Heart right ventricle (tissue), 16 donors: ENCODE measurements around the gene DCHS1. TPM values are rescaled to one million over a fixed set of nuclear protein-coding genes. Genes with fewer than 3 reads are reported as not detected.

Experiments used
- ATAC-seq, 8 donors: fragments of 200-7000 bp; cut with Tn5 transposase; one replicate each; pipeline ENCODE4 v1.9.1; 2020; ENCODE audit warnings: mild to moderate bottlenecking in 8 of 8, moderate library complexity in 8 of 8, moderate number of reproducible peaks in 1 of 8
- DNase-seq, 2 donors: peaks; one replicate each; pipeline ENCODE4 v3.0.0-alpha.2; 2020
- H3K27ac ChIP-seq, 10 donors: fragments of 200-600 bp; sonication (generic) in 2 of 10; one replicate each; pipeline versions ENCODE4 v1.5.0 to v1.8.0; 2020 to 2022; ENCODE audit warnings: mild to moderate bottlenecking in 3 of 10
- H3K27me3 ChIP-seq, 7 donors: fragments of 200-600 bp; one replicate each; pipeline ENCODE4 v1.8.0; 2021 to 2022; ENCODE audit warnings: mild to moderate bottlenecking in 2 of 7
- H3K36me3 ChIP-seq, 9 donors: fragments of 200-600 bp; sonication (generic) in 1 of 9; one replicate each; pipeline versions ENCODE4 v1.5.0 to v1.8.0; 2020 to 2022; ENCODE audit warnings: mild to moderate bottlenecking in 2 of 9
- H3K4me1 ChIP-seq, 9 donors: fragments of 200-600 bp; sonication (generic) in 1 of 9; one replicate each; pipeline versions ENCODE4 v1.5.0 to v1.8.0; 2020 to 2022; ENCODE audit warnings: mild to moderate bottlenecking in 4 of 9
- H3K4me3 ChIP-seq, 10 donors: fragments of 200-600 bp; sonication (generic) in 2 of 10; one replicate each; pipeline versions ENCODE4 v1.5.0 to v1.8.0; 2020 to 2022; ENCODE audit warnings: mild to moderate bottlenecking in 7 of 10, moderate library complexity in 2 of 10
- H3K9me3 ChIP-seq, 11 donors: fragments of 200-600 bp in 10 of 11; sonication (generic) in 2 of 11; one replicate each; pipeline versions ENCODE4 v1.5.0 to v1.8.0; 2013 to 2022; ENCODE audit warnings: mild to moderate bottlenecking in 2 of 11, control low read depth in 1 of 11, moderate library complexity in 1 of 11
- CTCF ChIP-seq, 9 donors: fragments of 200-600 bp; sonication (generic) in 2 of 9; IDR thresholded peaks; one replicate each; pipeline versions ENCODE4 v1.5.0 to v1.8.0; 2021 to 2022; ENCODE audit warnings: antibody characterized with exemption in 9 of 9, mild to moderate bottlenecking in 5 of 9, moderate library complexity in 1 of 9
- WGBS, 2 donors: extraction: QIAGEN DNeasy Blood & Tissue Kit; methylation state at CpG; one replicate each; pipeline ENCODE4 v1.1.7; 2013; ENCODE audit warnings: inconsistent platforms in 1 of 2; 5-methylcytosine and 5-hydroxymethylcytosine counted together
- intact Hi-C, 10 donors: fragments of 100-400 bp; cut with DNase I; formaldehyde crosslinking; loops; one replicate each; pipeline versions ENCODE4 v1.11.1 to v1.14.2; 2022
- polyA plus RNA-seq, 2 donors: library from polyadenylated mRNA; stranded (reverse); fragments of 200-250 nt; gene quantifications; one replicate each; pipeline ENCODE4 v1.2.3, GENCODE V29; 2013
- total RNA-seq, 10 donors: library from RNA; stranded (reverse); fragmentation: NEBNext Ultra II Directional in 3 of 10; extraction: Animal tissue kit (Norgen Biotek cat#: 25700) in 3 of 10; gene quantifications; one replicate each; pipeline versions ENCODE4 v1.2.1 to v1.2.4, GENCODE V29; 2021 to 2023
- donor health status: Arrhythmogenic right ventricular cardiomyopathy.
- donor health status: ischemic (EF 13 %, LVEDD 7.1; RV severe dilation, severe dysfunction).
- donor health status: healthy with polysubstance abuse.
- donor health status: DM: no; HTN: yes; CAD: no.
- donor health status: DM: no; HTN: no; CAD: no.
- donor health status: ischemic (EF 25% LVEDD 6.9; RV normal size, moderate dysfunction).
- donor health status: ischemic (EF 25% LVEDD 5.7; RV mildly dilated, moderate dysfunction).
- donor health status: healthy.
- donor health status: DM: yes; HTN: yes; CAD: no.
- donor health status: Ischemic cardiomyopathy.
- donor health status: ischemic (EF 35%, LVEDD 5.7; RV mildly dilated, moderate dysfunction).
- donor health status: nonischemic (EF 11% LVEDD 7.7; RV severe dilation, severe dysfunction).
- donor health status: DM: yes; HTN: yes; CAD: no.
- donor health status: PGD.
- donor health status: ischemic (EF 29% LVEDD 5.4; RV normal size, mild dysfunction).
- donor health status: nonischemic (EF 23%, LVEDD 6.1; RV moderate dilation, normal function).

Gene DCHS1
- total and polyA plus RNA-seq, 12 donors: 4.1 to 12.4 (median 8.2) TPM

GRCh38 chr11:6625832-6626420 is 29.7 kb downstream of the DCHS1 start:
- H3K27ac ChIP-seq: no peak overlapping the region
- intact Hi-C loops: no loop called here
- peaks cover 0 to 13% (median 0%) of the 10 kb centered on the region in 9 donors for H3K4me1 ChIP-seq
- H3K9me3 ChIP-seq: no peaks in the 10 kb centered on the region
- ATAC-seq: no peak
- DNase-seq: no peak
- no peak for TF ChIP-seq CTCF (IDR thresholded peaks at IDR 0.05)
- peaks cover 0 to 94% (median 19%) of the 10 kb centered on the region in 9 donors for H3K36me3 ChIP-seq
- no peak overlapping the region for H3K4me3 ChIP-seq
- no peaks in the 10 kb centered on the region for H3K27me3 ChIP-seq
- WGBS, 2 donors: 90 to 92% methylated on average over 17 of the region's 17 CpGs

GRCh38 chr11:6625156-6625831 is 30.3 kb downstream of the DCHS1 start:
- intact Hi-C loops: no loop called here
- H3K36me3 ChIP-seq: peaks cover 0 to 87% (median 19%) of the 10 kb centered on the region in 9 donors
- TF ChIP-seq CTCF (IDR thresholded peaks at IDR 0.05): no peak
- ATAC-seq: no peak
- WGBS, 2 donors: 93 to 94% methylated on average over 12 of the region's 12 CpGs
- H3K4me1 ChIP-seq: peaks cover 0 to 19% (median 0%) of the 10 kb centered on the region in 9 donors
- no peaks in the 10 kb centered on the region for H3K9me3 ChIP-seq
- no peak overlapping the region for H3K4me3 ChIP-seq
- H3K27me3 ChIP-seq: no peaks in the 10 kb centered on the region
- H3K27ac ChIP-seq: no peak overlapping the region
- DNase-seq: no peak

GRCh38 chr11:6623391-6624363 is 31.9 kb downstream of the DCHS1 start:
- TF ChIP-seq CTCF (IDR thresholded peaks at IDR 0.05): no peak
- ATAC-seq (no peak), DNase-seq (no peak)
- no peaks in the 10 kb centered on the region for H3K9me3 ChIP-seq
- intact Hi-C loops: no loop called here
- WGBS, 2 donors: 88 to 89% methylated on average over 31 of the region's 31 CpGs
- H3K36me3 ChIP-seq: peaks cover 0 to 71% (median 13%) of the 10 kb centered on the region in 9 donors
- H3K4me3 ChIP-seq: no peak overlapping the region
- no peaks in the 10 kb centered on the region for H3K27me3 ChIP-seq
- peaks cover under 1 to 30% (median 9%) of the 10 kb centered on the region in 9 donors for H3K4me1 ChIP-seq
- no peak overlapping the region for H3K27ac ChIP-seq
